HepG2 (cell line): Measurements from ENCODE around the gene ATP8B1. TPM values are rescaled to one million over a fixed set of nuclear protein-coding genes. Genes with fewer than 3 reads are reported as not detected.
A peak's percentile ranks its signal among the peaks of the same experiment; 100 is the strongest.

Source experiments
- CENPBD1 ChIP-seq: sonication (generic); formaldehyde crosslinking; IDR thresholded peaks from 2 replicates; pipeline ENCODE4 v1.8.0; 2022; ENCODE audit warnings: missing genetic modification reagents, low read depth, mild to moderate bottlenecking, borderline replicate concordance
- DR1 ChIP-seq: sonication (generic); formaldehyde crosslinking; IDR thresholded peaks from 2 replicates; pipeline ENCODE4 v1.8.0; 2021; ENCODE audit warnings: mild to moderate bottlenecking, missing genetic modification reagents, inconsistent platforms
- GLI4 ChIP-seq: sonication (generic); formaldehyde crosslinking; IDR thresholded peaks from 2 replicates; pipeline ENCODE4 v1.5.1; 2020; ENCODE audit warnings: missing genetic modification reagents, mild to moderate bottlenecking, moderate library complexity, borderline replicate concordance
- HIVEP1 ChIP-seq: sonication (generic); formaldehyde crosslinking; IDR thresholded peaks from 2 replicates; pipeline ENCODE4 v1.4.0; 2020; ENCODE audit warnings: mild to moderate bottlenecking, missing genetic modification reagents
- HMG20A ChIP-seq: IDR thresholded peaks from 2 replicates; pipeline ENCODE4 v1.6.1; 2016; ENCODE audit warnings: borderline replicate concordance
- HOXA3 ChIP-seq: sonication (generic); formaldehyde crosslinking; IDR thresholded peaks from 2 replicates; pipeline ENCODE4 v1.5.0; 2020; ENCODE audit warnings: missing genetic modification reagents
- KDM3A ChIP-seq: IDR thresholded peaks from 2 replicates; pipeline ENCODE4 v1.6.1; 2018; ENCODE audit warnings: low read depth, missing compliant biosample characterization
- KDM4B ChIP-seq: sonication (generic); formaldehyde crosslinking; IDR thresholded peaks from 2 replicates; pipeline ENCODE4 v1.4.0; 2020; ENCODE audit warnings: missing genetic modification reagents
- MEIS2 ChIP-seq: sonication (generic); formaldehyde crosslinking; IDR thresholded peaks from 2 replicates; pipeline ENCODE4 v1.9.0; 2021; ENCODE audit warnings: mild to moderate bottlenecking, missing genetic modification reagents
- PAF1 ChIP-seq: IDR thresholded peaks from 2 replicates; pipeline ENCODE4 v1.6.1; 2016; ENCODE audit warnings: missing genetic modification reagents, missing compliant biosample characterization
- PLRG1 ChIP-seq: fragments of 450-650 bp; conservative IDR thresholded peaks from 2 replicates; pipeline ENCODE4 v1.6.1; 2016
- PREB ChIP-seq: sonication (generic); formaldehyde crosslinking; IDR thresholded peaks from 2 replicates; pipeline ENCODE4 v1.4.0; 2020; ENCODE audit warnings: missing genetic modification reagents
- SOX5 ChIP-seq: IDR thresholded peaks from 2 replicates; pipeline ENCODE4 v1.6.1; 2016; ENCODE audit warnings: borderline replicate concordance
- SRF ChIP-seq: IDR thresholded peaks from 2 replicates; pipeline ENCODE4 v1.6.1; 2011; ENCODE audit warnings: mild to moderate bottlenecking, low read depth, low read length, moderate library complexity
- TFE3 ChIP-seq: IDR thresholded peaks from 2 replicates; pipeline ENCODE4 v1.6.1; 2016
- U2AF1 ChIP-seq: fragments of 200-400 bp; formaldehyde crosslinking; optimal IDR thresholded peaks from 2 replicates; pipeline ENCODE3; 2017; ENCODE audit warnings: mild to moderate bottlenecking, low read depth, low read length
- YY1 ChIP-seq: IDR thresholded peaks from 2 replicates; pipeline ENCODE4 v1.6.1; 2011; ENCODE audit warnings: low read length, low read depth, moderate library complexity, mild to moderate bottlenecking; ENCODE audit not compliant: insufficient read depth, insufficient replicate concordance
- ZFAT ChIP-seq: sonication (generic); formaldehyde crosslinking; conservative IDR thresholded peaks from 2 replicates; pipeline ENCODE4 v1.8.1; 2023; ENCODE audit warnings: missing genetic modification reagents, inconsistent platforms
- ZMAT3 ChIP-seq: sonication (generic); formaldehyde crosslinking; conservative IDR thresholded peaks from 2 replicates; pipeline ENCODE4 v1.7.0; 2021; ENCODE audit warnings: missing genetic modification reagents
- ZMAT5 ChIP-seq: sonication (generic); formaldehyde crosslinking; IDR thresholded peaks from 2 replicates; pipeline ENCODE4 v1.5.0; 2020; ENCODE audit warnings: mild to moderate bottlenecking, low read depth, missing genetic modification reagents, borderline replicate concordance
- ZNF17 ChIP-seq: sonication (generic); formaldehyde crosslinking; IDR thresholded peaks from 2 replicates; pipeline ENCODE4 v1.5.0; 2020; ENCODE audit warnings: mild to moderate bottlenecking, missing genetic modification reagents
- ZNF354B ChIP-seq: sonication (generic); formaldehyde crosslinking; IDR thresholded peaks from 2 replicates; pipeline ENCODE4 v1.8.0; 2022; ENCODE audit warnings: mild to moderate bottlenecking, missing genetic modification reagents
- ZNF530 ChIP-seq: sonication (generic); formaldehyde crosslinking; IDR thresholded peaks from 2 replicates; pipeline ENCODE4 v1.5.0; 2020; ENCODE audit warnings: low read depth, mild to moderate bottlenecking, missing genetic modification reagents
- ZNF572 ChIP-seq: sonication (generic); formaldehyde crosslinking; IDR thresholded peaks from 2 replicates; pipeline ENCODE4 v1.5.1; 2020; ENCODE audit warnings: mild to moderate bottlenecking, missing genetic modification reagents
- ZNF597 ChIP-seq: sonication (generic); formaldehyde crosslinking; IDR thresholded peaks from 2 replicates; pipeline ENCODE4 v1.5.0; 2020; ENCODE audit warnings: missing genetic modification reagents
- ZNF619 ChIP-seq: sonication (generic); formaldehyde crosslinking; IDR thresholded peaks from 2 replicates; pipeline ENCODE4 v1.4.0; 2020; ENCODE audit warnings: mild to moderate bottlenecking, missing genetic modification reagents
- ZNF746 ChIP-seq: sonication (generic); formaldehyde crosslinking; IDR thresholded peaks from 2 replicates; pipeline ENCODE4 v1.8.0; 2022; ENCODE audit warnings: mild to moderate bottlenecking, missing genetic modification reagents
- ZSCAN21 ChIP-seq: sonication (generic); formaldehyde crosslinking; IDR thresholded peaks from 2 replicates; pipeline ENCODE4 v1.8.0; 2022; ENCODE audit warnings: mild to moderate bottlenecking, missing genetic modification reagents, moderate library complexity, borderline replicate concordance
- ZSCAN31 ChIP-seq: sonication (generic); formaldehyde crosslinking; IDR thresholded peaks from 2 replicates; pipeline ENCODE4 v1.5.0; 2020; ENCODE audit warnings: low read depth, mild to moderate bottlenecking, missing genetic modification reagents
- polyA plus RNA-seq, 8 experiments: library from polyadenylated mRNA; depleted of rRNA in 3 of 8; stranded (reverse) in 7 of 8; unstranded in 1 of 8; fragments of >200 nt; fragmentation: Illumina TruSeq in 4 of 8; extraction: Trizol in 4 of 8; gene quantifications; 2 replicates each; pipeline versions ENCODE4 v1.2.1 to v1.2.3, GENCODE V29; 2011 to 2016; ENCODE audit warnings: low read depth in 4 of 8, missing spikeins in 1 of 8, mixed read lengths in 1 of 8; ENCODE audit not compliant: insufficient read depth in 1 of 8
- total RNA-seq, 5 experiments: library from RNA; depleted of rRNA; stranded (reverse); fragments of >200 nt; fragmentation: Illumina TruSeq; extraction: Trizol; gene quantifications; 2 replicates each; pipeline ENCODE4 v1.2.3, GENCODE V29; 2016; ENCODE audit warnings: low read depth in 1 of 5

Gene ATP8B1
- total and polyA plus RNA-seq, 2 of the 13 experiments (the other 11 are each of a cell fraction or from before 2014, with no cell fraction given), result 2.8 to 4.0 TPM

- TF ChIP-seq PREB (CRISPR knock-in tag), result no peak
- no peak for TF ChIP-seq ZNF530
- TF ChIP-seq ZNF572 (CRISPR knock-in tag), result no peak; the same call in 1 of the 2 replicates
- TF ChIP-seq ZNF746 (CRISPR knock-in tag), result no peak
- TF ChIP-seq HMG20A (CRISPR knock-in tag), result peak; percentile 73; the same call in 1 of the 2 replicates
- TF ChIP-seq MEIS2 (CRISPR knock-in tag), result peak; percentile 88
- no peak for TF ChIP-seq ZNF619 (CRISPR knock-in tag)
- no peak for TF ChIP-seq GLI4 (CRISPR knock-in tag)
- TF ChIP-seq DR1, result no peak
- no peak for TF ChIP-seq ZNF354B (CRISPR knock-in tag)
- TF ChIP-seq ZSCAN31 (CRISPR knock-in tag), result 0 out of 2 replicates have a peak, but pooled peaks have one; percentile 28
- TF ChIP-seq TFE3 (CRISPR knock-in tag), result peak; percentile 93
- no peak for TF ChIP-seq KDM3A
- no peak for TF ChIP-seq SRF
- TF ChIP-seq ZMAT5 (CRISPR knock-in tag), result no peak
- peak; percentile 72; the same call in 1 of the 2 replicates for TF ChIP-seq ZSCAN21 (CRISPR knock-in tag)
- peak; percentile 88 for TF ChIP-seq SOX5 (CRISPR knock-in tag)
- TF ChIP-seq KDM4B, result 0 out of 2 replicates have a peak, but pooled peaks have one; percentile 60
- TF ChIP-seq ZNF17 (CRISPR knock-in tag), result no peak
- no peak for TF ChIP-seq ZNF597 (CRISPR knock-in tag)
- TF ChIP-seq ZMAT3 (CRISPR knock-in tag), result peak; percentile 80; the same call in 1 of the 2 replicates
- TF ChIP-seq U2AF1, result no peak
- TF ChIP-seq PLRG1, result no peak
- TF ChIP-seq YY1, result no peak
- no peak for TF ChIP-seq HIVEP1 (CRISPR knock-in tag)
- TF ChIP-seq ZFAT (CRISPR knock-in tag), result no peak
- no peak for TF ChIP-seq PAF1 (CRISPR knock-in tag)
- TF ChIP-seq CENPBD1 (CRISPR knock-in tag), result no peak
- peak; percentile 81 for TF ChIP-seq HOXA3
These were observed 30.7 kb downstream of the ATP8B1 start (continued) for GRCh38 chr18:57772387-57772799.
